HepG2 (cell line): ENCODE measurements around the gene ADAM22. TPM values are rescaled to one million over a fixed set of nuclear protein-coding genes. Genes with fewer than 3 reads are reported as not detected.

ENCODE experiments used
- BATF2 ChIP-seq: sonication (generic); formaldehyde crosslinking; IDR thresholded peaks from 2 replicates; pipeline ENCODE4 v1.8.0; 2022; ENCODE audit warnings: mild to moderate bottlenecking, missing genetic modification reagents, moderate library complexity
- DNMT1 ChIP-seq: sonication (generic); formaldehyde crosslinking; IDR thresholded peaks from 2 replicates; pipeline ENCODE4 v1.5.1; 2020; ENCODE audit warnings: mild to moderate bottlenecking, missing genetic modification reagents
- FOSL2 ChIP-seq: sonication (generic); formaldehyde crosslinking; IDR thresholded peaks from 2 replicates; pipeline ENCODE4 v1.4.0; 2020; ENCODE audit warnings: missing genetic modification reagents
- MTERF4 ChIP-seq: sonication (generic); formaldehyde crosslinking; IDR thresholded peaks from 2 replicates; pipeline ENCODE4 v1.8.0; 2023; ENCODE audit warnings: mild to moderate bottlenecking, missing genetic modification reagents
- SRSF4 ChIP-seq: fragments of 200-400 bp; formaldehyde crosslinking; IDR thresholded peaks from one replicate; pipeline ENCODE4 v1.6.1; 2018; ENCODE audit warnings: mild to moderate bottlenecking, low read depth, low read length, moderate library complexity; ENCODE audit not compliant: poor library complexity, severe bottlenecking
- ZFP1 ChIP-seq: IDR thresholded peaks from 2 replicates; pipeline ENCODE4 v1.6.1; 2016
- ZNF225 ChIP-seq: sonication (generic); formaldehyde crosslinking; IDR thresholded peaks from 2 replicates; pipeline ENCODE4 v1.4.0; 2020; ENCODE audit warnings: mild to moderate bottlenecking, missing genetic modification reagents
- ZNF383 ChIP-seq: sonication (generic); formaldehyde crosslinking; IDR thresholded peaks from 2 replicates; pipeline ENCODE4 v1.4.0; 2020; ENCODE audit warnings: missing genetic modification reagents, mild to moderate bottlenecking, borderline replicate concordance
- polyA plus RNA-seq, 8 experiments: library from polyadenylated mRNA; depleted of rRNA in 3 of 8; stranded (reverse) in 7 of 8; unstranded in 1 of 8; fragments of >200 nt; fragmentation: Illumina TruSeq in 4 of 8; extraction: Trizol in 4 of 8; gene quantifications; 2 replicates each; pipeline versions ENCODE4 v1.2.1 to v1.2.3, GENCODE V29; 2011 to 2016; ENCODE audit warnings: low read depth in 4 of 8, missing spikeins in 1 of 8, mixed read lengths in 1 of 8; ENCODE audit not compliant: insufficient read depth in 1 of 8
- total RNA-seq, 5 experiments: library from RNA; depleted of rRNA; stranded (reverse); fragments of >200 nt; fragmentation: Illumina TruSeq; extraction: Trizol; gene quantifications; 2 replicates each; pipeline ENCODE4 v1.2.3, GENCODE V29; 2016; ENCODE audit warnings: low read depth in 1 of 5
- TF ChIP-seq, protein P1 (sequence below), 2 experiments: sonication (generic) in 1 of 2; formaldehyde crosslinking in 1 of 2; IDR thresholded peaks; 2 replicates each; pipeline versions ENCODE4 v1.4.0 to v1.6.1; 2016 to 2020; ENCODE audit warnings: borderline replicate concordance in 1 of 2, low read depth in 1 of 2, mild to moderate bottlenecking in 1 of 2, missing genetic modification reagents in 1 of 2
- TF ChIP-seq, protein P2 (sequence below): sonication (generic); formaldehyde crosslinking; IDR thresholded peaks from 2 replicates; pipeline ENCODE4 v1.8.0; 2022; ENCODE audit warnings: missing genetic modification reagents, mild to moderate bottlenecking, moderate library complexity, borderline replicate concordance
- TF ChIP-seq, protein P3 (sequence below): sonication (generic); formaldehyde crosslinking; IDR thresholded peaks from 2 replicates; pipeline ENCODE4 v1.4.0; 2020; ENCODE audit warnings: missing genetic modification reagents, borderline replicate concordance

ADAM22 gene
- total and polyA plus RNA-seq, 2 of the 13 experiments (the other 11 are each of a cell fraction or from before 2014, with no cell fraction given), result 1.9 to 6.7 TPM

DNA sequence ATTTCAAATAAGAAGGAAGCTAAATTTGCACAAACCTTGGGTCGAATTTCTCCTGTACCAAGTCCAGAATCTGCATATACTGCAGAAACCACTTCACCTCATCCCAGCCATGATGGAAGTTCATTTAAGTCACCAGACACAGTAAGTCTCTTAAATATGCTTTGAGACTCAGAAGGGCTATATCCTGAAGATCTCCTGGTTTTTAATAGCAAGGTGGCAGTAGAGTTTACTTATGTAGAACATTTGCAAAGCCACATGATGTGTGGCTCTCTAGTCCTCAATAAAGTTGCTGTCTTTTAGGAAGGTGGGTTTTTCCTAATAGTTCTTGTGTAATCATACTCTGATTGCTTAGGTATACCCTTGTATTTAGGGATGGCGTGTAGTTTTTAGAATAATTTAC, 49.0 kb upstream of the ADAM22 start (continued):
- TF ChIP-seq, protein P1, sequence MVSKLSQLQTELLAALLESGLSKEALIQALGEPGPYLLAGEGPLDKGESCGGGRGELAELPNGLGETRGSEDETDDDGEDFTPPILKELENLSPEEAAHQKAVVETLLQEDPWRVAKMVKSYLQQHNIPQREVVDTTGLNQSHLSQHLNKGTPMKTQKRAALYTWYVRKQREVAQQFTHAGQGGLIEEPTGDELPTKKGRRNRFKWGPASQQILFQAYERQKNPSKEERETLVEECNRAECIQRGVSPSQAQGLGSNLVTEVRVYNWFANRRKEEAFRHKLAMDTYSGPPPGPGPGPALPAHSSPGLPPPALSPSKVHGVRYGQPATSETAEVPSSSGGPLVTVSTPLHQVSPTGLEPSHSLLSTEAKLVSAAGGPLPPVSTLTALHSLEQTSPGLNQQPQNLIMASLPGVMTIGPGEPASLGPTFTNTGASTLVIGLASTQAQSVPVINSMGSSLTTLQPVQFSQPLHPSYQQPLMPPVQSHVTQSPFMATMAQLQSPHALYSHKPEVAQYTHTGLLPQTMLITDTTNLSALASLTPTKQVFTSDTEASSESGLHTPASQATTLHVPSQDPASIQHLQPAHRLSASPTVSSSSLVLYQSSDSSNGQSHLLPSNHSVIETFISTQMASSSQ (IDR thresholded peaks at IDR 0.05; ENCODE audit: low read depth), result no peak
- TF ChIP-seq, protein P1 (CRISPR knock-in tag; IDR thresholded peaks at IDR 0.05; ENCODE audit: borderline replicate concordance), result no peak
- TF ChIP-seq BATF2 (CRISPR knock-in tag) (no peak), ZNF225 (CRISPR knock-in tag) (no peak), MTERF4 (CRISPR knock-in tag) (no peak), DNMT1 (CRISPR knock-in tag) (no peak), FOSL2 (CRISPR knock-in tag) (no peak), ZNF383 (no peak), SRSF4 (no peak), ZFP1 (CRISPR knock-in tag) (no peak)
- TF ChIP-seq, protein P2, sequence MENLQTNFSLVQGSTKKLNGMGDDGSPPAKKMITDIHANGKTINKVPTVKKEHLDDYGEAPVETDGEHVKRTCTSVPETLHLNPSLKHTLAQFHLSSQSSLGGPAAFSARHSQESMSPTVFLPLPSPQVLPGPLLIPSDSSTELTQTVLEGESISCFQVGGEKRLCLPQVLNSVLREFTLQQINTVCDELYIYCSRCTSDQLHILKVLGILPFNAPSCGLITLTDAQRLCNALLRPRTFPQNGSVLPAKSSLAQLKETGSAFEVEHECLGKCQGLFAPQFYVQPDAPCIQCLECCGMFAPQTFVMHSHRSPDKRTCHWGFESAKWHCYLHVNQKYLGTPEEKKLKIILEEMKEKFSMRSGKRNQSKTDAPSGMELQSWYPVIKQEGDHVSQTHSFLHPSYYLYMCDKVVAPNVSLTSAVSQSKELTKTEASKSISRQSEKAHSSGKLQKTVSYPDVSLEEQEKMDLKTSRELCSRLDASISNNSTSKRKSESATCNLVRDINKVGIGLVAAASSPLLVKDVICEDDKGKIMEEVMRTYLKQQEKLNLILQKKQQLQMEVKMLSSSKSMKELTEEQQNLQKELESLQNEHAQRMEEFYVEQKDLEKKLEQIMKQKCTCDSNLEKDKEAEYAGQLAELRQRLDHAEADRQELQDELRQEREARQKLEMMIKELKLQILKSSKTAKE (CRISPR knock-in tag), result no peak
- TF ChIP-seq, protein P3, sequence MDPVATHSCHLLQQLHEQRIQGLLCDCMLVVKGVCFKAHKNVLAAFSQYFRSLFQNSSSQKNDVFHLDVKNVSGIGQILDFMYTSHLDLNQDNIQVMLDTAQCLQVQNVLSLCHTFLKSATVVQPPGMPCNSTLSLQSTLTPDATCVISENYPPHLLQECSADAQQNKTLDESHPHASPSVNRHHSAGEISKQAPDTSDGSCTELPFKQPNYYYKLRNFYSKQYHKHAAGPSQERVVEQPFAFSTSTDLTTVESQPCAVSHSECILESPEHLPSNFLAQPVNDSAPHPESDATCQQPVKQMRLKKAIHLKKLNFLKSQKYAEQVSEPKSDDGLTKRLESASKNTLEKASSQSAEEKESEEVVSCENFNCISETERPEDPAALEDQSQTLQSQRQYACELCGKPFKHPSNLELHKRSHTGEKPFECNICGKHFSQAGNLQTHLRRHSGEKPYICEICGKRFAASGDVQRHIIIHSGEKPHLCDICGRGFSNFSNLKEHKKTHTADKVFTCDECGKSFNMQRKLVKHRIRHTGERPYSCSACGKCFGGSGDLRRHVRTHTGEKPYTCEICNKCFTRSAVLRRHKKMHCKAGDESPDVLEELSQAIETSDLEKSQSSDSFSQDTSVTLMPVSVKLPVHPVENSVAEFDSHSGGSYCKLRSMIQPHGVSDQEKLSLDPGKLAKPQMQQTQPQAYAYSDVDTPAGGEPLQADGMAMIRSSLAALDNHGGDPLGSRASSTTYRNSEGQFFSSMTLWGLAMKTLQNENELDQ (CRISPR knock-in tag), result no peak
